ENCODE results near the gene CLMN.

The CLMN gene

DNA sequence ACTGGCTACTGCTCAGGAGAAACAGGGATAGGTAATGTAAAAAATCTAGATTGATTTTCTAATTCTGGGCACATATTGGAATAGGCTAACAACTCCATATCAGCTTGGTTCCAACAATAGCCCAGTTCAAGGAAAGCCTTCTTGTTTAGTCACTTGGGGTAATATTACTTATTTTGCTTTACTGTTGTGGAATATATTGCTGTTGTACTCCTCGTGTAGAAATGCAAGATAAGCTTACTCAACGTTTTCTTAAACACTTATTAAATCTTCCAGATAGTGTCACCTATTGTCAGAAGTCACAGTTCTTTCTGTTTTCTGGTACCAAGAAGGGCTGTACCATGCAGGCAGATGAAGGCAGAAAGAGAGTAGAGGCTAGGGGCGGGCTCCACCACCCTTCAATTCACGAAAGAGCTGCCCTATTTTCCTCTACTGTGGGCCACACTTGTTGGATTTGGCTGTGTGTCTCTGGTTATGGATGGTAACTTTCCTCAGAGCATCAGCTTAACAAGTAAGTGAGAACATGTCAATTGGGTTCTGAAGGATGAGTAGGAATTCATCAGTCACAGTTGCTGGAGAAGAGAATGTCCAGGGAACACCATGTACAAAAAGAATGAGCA is 38.0 kb downstream of the CLMN start:
- no peak overlapping the region for H3K27ac Mint-ChIP-seq
- H3K4me1 Mint-ChIP-seq (ENCODE audit: low read depth), result no peaks in the 10 kb centered on the region
- no peak for DNase-seq
- H3K4me3 Mint-ChIP-seq, result no peak overlapping the region
- H3K9me3 Mint-ChIP-seq, result no peaks in the 10 kb centered on the region
- no peaks in the 10 kb centered on the region for H3K36me3 Mint-ChIP-seq (ENCODE audit: low read depth)
- H3K27me3 Mint-ChIP-seq, result peaks cover 2% of the 10 kb centered on the region

DNA sequence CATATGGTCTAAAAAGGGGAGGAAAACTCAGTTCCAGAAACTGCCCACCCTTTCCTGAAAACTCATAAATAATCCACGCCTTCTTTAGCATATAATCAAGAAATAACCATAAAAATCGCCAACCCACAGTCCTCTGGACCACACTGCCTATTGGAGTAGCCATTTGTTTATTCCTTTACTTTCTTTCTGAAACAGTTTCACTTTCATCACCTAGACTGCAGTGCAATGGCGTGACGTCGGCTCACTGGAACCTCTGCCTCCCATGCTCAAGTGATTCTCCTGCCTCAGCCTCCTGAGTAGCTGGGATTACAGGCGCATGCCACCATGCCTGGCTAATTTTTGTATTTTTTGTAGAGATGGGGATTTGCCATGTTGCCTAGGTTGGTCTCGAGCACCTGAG is 44.2 kb downstream of the CLMN start:
- peaks cover 11% of the 10 kb centered on the region for H3K27me3 Mint-ChIP-seq
- no peak overlapping the region for H3K27ac Mint-ChIP-seq
- no peaks in the 10 kb centered on the region for H3K36me3 Mint-ChIP-seq (ENCODE audit: low read depth)
- H3K4me1 Mint-ChIP-seq (ENCODE audit: low read depth), result no peaks in the 10 kb centered on the region
- no peak overlapping the region for H3K4me3 Mint-ChIP-seq
- H3K9me3 Mint-ChIP-seq, result no peaks in the 10 kb centered on the region
- DNase-seq, result no peak

DNA sequence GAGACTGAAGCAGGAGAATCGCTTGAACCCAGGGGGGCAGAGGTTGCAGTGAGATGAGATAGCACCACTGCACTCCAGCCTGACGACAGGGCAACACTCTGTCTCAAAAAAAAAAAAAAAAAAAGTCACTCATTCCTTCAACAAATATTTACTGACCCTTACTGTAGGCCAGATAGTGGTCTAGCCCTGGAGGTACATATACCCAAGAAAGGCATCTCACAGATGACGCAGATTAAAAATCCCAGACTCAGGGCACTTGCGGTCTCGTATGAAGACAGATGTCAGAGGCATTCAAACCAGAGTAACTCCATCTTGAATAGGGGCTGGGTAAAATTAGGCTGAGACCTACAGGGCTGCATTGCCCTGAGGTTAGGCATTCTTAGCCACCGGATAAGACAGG is 44.8 kb downstream of the CLMN start:
- no peaks in the 10 kb centered on the region for H3K36me3 Mint-ChIP-seq (ENCODE audit: low read depth)
- no peak overlapping the region for H3K27ac Mint-ChIP-seq
- no peak overlapping the region for H3K4me3 Mint-ChIP-seq
- no peak for DNase-seq
- H3K9me3 Mint-ChIP-seq, result no peaks in the 10 kb centered on the region
- no peaks in the 10 kb centered on the region for H3K4me1 Mint-ChIP-seq (ENCODE audit: low read depth)
- peaks cover 15% of the 10 kb centered on the region for H3K27me3 Mint-ChIP-seq

DNA sequence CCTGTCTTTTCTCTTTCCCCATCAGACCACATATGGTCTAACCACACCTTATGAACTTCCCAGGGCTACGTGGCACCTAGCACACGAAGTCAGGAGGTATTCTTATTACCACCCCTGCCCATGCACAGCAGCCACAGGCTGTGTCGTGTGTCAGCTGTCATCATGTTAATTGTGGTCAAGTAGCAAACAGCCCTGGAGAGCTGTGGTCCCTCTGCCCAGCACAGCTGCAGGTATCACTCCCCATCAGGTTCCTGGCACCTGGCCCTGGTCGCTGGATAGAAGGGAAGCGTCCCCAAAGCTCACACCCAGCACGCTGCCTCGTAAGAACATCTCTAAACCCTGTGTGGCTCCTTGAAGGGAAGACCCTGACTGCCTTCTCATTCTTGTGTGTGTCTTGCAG is 45.4 kb downstream of the CLMN start:
- no peak overlapping the region for H3K27ac Mint-ChIP-seq
- H3K36me3 Mint-ChIP-seq (ENCODE audit: low read depth), result no peaks in the 10 kb centered on the region
- no peak for DNase-seq
- no peaks in the 10 kb centered on the region for H3K4me1 Mint-ChIP-seq (ENCODE audit: low read depth)
- H3K4me3 Mint-ChIP-seq, result no peak overlapping the region
- H3K27me3 Mint-ChIP-seq, result peaks cover 15% of the 10 kb centered on the region
- H3K9me3 Mint-ChIP-seq, result no peaks in the 10 kb centered on the region

DNA sequence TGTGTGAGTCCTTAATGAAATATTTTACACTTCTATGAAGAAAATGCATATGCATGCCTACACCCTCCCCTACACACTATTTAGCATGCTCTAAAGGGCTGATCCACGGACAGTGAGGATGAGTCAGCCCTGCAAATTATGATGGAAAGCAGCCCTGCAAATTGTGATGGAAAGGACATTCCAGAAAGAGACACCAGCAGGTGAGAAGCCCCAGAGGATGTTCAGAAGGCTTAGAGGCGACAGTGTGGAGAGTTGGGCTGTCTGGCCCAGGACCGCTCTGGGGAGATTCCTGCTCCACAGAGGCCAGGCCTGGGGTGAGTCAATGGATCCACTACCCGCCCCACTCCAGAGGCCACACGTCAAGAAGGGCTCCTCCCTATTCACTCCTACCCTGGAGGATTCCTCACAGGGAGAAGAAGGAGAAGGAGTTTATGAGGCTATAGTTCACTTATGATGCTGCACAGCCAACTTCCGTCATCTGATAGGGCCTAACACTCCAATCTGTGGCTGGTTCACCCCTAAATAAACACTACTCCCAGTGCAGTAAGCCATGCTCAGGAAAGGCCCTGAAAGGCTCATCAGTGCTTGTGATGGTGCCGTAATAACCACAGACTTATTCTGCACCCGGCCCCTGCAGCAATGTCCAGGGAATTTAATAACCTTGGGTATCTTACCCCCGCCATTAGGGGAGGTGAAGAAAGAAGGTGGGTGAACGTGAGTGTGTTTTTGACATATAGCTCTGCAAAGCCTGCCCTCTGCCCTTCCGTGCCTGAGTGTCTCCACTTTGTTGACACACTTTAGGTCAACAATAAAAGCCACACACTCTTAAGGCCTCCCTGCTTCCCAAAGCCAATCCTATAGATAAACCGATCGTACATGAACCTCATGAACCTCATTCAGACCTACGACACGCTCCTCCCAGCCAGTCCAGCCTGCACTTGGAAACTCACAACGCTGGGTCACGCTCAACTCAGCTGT is 46.4 kb downstream of the CLMN start:
- Mint-ChIP-seq H3K36me3 (ENCODE audit: low read depth) (no peaks in the 10 kb centered on the region), H3K4me3 (no peak overlapping the region), H3K9me3 (no peaks in the 10 kb centered on the region), H3K4me1 (ENCODE audit: low read depth) (peaks cover 2% of the 10 kb centered on the region), H3K27ac (no peak overlapping the region), H3K27me3 (peaks cover 15% of the 10 kb centered on the region)
- DNase-seq, result no peak

DNA sequence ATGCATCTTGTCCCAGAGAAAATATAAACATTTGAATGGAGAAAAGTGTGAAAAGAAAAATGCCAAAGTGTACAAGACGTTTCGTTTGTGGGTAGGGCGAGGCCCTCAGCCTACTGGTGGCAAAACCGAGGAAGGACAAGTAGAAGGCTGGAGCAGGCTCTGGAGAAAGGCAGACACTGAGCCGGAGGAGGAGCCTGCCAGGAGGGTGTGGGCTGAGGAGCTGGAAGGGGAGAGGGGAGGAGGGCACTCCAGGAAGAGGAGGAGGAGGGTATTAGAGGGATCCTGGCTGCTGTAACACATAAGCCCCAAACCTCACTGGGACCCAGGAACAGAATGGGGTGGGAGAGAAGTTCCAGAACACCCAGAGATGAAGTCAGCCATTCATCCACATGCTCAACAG is 47.7 kb downstream of the CLMN start:
- DNase-seq, result no peak
- Mint-ChIP-seq H3K27ac (no peak overlapping the region), H3K4me3 (no peak overlapping the region), H3K9me3 (no peaks in the 10 kb centered on the region), H3K27me3 (peaks cover 15% of the 10 kb centered on the region), H3K36me3 (ENCODE audit: low read depth) (no peaks in the 10 kb centered on the region), H3K4me1 (ENCODE audit: low read depth) (peaks cover 15% of the 10 kb centered on the region)

DNA sequence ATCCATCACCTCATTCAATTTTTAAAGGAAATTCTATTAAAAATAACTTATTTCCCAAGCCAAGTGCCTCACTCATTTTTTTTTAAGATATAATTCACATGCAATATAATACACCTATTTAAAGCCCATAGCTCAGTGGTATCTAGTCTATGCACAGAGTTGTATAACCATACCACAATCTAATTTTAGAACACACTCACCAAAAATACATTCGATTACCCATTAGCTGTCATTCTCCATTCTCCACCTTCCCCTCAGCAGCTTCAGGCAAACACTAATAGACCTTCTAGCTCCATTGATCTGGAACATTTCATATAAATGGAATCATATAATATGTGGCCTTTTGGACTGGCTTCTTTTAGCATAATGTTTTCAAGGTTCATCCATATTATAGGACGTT is 49.5 kb downstream of the CLMN start:
- H3K9me3 Mint-ChIP-seq, result no peaks in the 10 kb centered on the region

DNA sequence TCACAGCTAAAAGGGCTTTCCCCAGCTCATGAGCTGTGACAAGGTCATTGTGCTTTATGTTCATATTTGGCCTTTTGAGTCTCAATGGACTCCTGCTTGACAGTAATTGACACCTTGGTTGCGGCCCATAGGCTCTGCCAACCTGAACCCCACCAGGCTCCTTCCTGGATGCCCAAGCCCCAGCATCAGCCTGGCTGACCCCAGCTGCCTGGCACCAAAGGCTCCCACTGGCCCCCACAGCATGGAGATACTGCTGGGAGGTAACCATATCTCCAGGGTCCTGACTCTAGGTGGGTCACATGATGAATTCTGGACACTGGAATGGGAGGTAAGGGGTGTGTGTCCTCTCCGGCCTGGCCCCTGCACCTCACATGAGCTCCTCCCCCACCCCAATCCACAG is 50.2 kb downstream of the CLMN start:
- Mint-ChIP-seq H3K27me3 (peaks cover 15% of the 10 kb centered on the region), H3K27ac (no peak overlapping the region), H3K9me3 (no peaks in the 10 kb centered on the region)

More for the DNA sequence above, 49.5 kb downstream of the CLMN start:
- H3K27ac Mint-ChIP-seq, result no peak overlapping the region
- H3K4me3 Mint-ChIP-seq, result no peak overlapping the region
- no peaks in the 10 kb centered on the region for H3K36me3 Mint-ChIP-seq (ENCODE audit: low read depth)
- H3K27me3 Mint-ChIP-seq, result peaks cover 15% of the 10 kb centered on the region
- DNase-seq, result no peak
- H3K4me1 Mint-ChIP-seq (ENCODE audit: low read depth), result peaks cover 32% of the 10 kb centered on the region

DNA sequence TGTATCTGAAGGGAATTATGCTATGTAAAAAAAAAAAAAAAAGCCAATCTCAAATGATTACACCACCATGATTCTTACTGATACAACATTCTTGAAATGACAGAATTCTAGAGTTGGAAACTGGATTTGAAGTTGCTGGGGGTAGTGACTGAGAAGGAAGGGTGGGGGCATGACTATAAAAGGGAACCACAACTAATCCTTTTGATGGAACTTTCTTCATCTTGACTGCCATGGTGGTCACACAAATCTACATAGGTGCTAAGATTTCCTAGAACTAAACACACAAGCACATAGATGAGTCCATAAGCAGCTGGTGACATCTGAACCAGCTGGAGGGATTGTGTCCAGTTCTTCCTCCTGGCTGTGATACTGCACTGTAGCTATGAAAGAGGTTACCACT is 51.4 kb downstream of the CLMN start:
- Mint-ChIP-seq H3K27me3 (peaks cover 15% of the 10 kb centered on the region), H3K4me1 (ENCODE audit: low read depth) (peaks cover 41% of the 10 kb centered on the region), H3K4me3 (no peak overlapping the region), H3K36me3 (ENCODE audit: low read depth) (no peaks in the 10 kb centered on the region), H3K9me3 (no peaks in the 10 kb centered on the region), H3K27ac (peak overlapping the region; percentile 77)
- DNase-seq, result no peak

More for the DNA sequence above, 50.2 kb downstream of the CLMN start:
- peaks cover 37% of the 10 kb centered on the region for H3K4me1 Mint-ChIP-seq (ENCODE audit: low read depth)
- H3K4me3 Mint-ChIP-seq, result no peak overlapping the region
- no peaks in the 10 kb centered on the region for H3K36me3 Mint-ChIP-seq (ENCODE audit: low read depth)
- no peak for DNase-seq

DNA sequence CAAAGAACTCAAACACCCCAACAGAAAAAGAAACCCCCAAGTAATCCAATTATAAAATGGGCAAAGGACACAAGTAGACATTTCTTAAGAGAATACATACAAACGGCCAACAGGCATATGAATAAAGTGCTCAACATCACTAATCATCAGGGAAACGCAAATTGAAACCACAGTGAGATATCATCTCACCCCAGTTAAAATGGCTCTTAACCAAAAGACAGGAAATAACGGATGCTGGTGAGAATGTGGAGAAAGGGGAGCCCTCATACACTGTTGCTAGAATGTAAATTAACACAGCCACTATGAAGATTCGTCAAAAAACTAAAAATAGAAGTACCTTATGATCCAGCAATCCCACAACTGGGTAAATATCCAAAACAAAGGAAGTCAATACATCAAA is 52.4 kb downstream of the CLMN start:
- Mint-ChIP-seq H3K36me3 (ENCODE audit: low read depth) (no peaks in the 10 kb centered on the region), H3K27me3 (peaks cover 17% of the 10 kb centered on the region), H3K27ac (peak overlapping the region; percentile 77), H3K4me1 (ENCODE audit: low read depth) (peaks cover 41% of the 10 kb centered on the region), H3K4me3 (peak overlapping the region; percentile 2), H3K9me3 (no peaks in the 10 kb centered on the region)
- no peak for DNase-seq

DNA sequence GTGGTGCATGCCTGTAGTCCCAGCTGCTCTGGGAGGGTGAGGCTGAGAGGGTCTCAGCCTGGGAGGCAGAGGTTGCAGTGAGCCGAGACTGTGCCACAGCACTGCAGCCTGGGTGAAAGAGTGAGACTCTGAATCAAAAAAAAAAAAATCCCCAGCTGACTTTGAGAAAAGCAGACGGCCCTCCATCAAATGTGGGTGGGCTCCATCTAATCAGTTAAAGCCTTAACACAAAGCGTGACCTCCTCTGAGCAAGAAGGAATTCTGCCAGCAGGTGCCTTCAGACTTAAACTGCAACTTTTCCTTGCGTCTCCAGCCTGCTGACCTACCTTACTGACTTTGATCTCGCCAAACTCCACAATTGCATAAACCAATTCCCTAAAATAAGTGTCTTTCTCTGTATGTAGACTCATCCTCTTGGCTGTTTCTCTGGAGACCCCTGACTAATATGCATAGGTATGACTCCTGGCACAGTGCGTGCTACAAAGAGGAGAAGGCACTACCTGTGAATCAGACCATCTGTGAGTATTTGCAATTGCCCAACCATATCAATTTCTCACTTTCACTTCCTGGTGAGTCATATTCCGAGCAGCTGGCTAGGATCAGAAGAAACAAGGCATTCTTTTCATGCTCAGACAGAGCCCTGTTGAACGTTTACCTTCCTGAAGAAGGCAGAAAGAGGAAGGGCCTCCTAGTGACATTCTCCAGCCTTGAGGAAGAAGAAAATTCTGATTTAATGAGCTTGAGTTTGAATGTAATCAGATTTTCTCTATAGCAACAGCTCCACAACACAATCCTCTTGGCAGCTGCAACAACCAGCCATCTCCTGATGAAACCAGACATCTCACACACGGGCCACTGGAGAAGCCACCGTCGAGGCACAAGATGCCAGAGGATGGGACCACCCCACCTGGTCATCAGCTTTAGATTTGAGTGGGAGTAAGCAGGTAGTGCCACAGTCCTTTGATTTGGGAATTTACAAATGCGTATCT is 54.3 kb downstream of the CLMN start:
- Mint-ChIP-seq H3K36me3 (ENCODE audit: low read depth) (no peaks in the 10 kb centered on the region), H3K27ac (peak overlapping the region; percentile 90), H3K4me1 (ENCODE audit: low read depth) (peaks cover 44% of the 10 kb centered on the region), H3K27me3 (peaks cover 8% of the 10 kb centered on the region), H3K9me3 (no peaks in the 10 kb centered on the region), H3K4me3 (peak overlapping the region; percentile 45)
- DNase-seq, result no peak

DNA sequence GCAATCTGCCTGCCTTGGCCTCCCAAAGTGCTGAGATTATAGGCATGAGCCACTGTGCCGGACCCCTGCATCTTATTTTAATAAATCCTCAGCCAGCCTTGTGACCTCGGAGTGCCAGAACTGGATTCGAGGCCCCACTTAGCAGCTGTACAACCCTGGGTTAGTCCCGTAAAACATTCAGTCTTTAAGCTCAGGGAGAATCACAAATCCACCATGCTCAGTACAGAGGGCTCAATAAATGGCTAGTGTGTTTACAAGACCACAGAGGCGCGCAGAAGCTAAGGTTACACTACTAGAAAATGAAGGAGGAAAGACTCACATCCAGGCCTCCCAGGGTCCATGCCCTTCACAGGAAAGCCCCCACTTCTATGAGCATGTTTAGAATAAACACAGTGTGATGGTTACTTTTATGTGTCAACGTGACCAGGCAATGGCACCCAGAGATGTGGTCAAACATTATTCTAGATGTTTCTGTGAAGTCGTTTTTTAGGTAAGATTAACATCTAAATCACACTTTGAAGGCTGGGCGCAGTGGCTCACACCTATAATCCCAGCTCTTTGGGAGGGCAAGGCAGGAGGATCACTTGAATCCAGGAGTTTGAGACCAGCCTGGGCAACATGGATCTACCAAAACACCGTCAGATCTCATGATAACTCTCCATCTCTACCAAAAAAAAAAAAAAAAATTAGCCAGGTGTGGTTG is 55.3 kb downstream of the CLMN start:
- H3K9me3 Mint-ChIP-seq, result no peaks in the 10 kb centered on the region
- H3K27ac Mint-ChIP-seq, result peak overlapping the region; percentile 90
- no peak overlapping the region for H3K4me3 Mint-ChIP-seq
- peaks cover 44% of the 10 kb centered on the region for H3K4me1 Mint-ChIP-seq (ENCODE audit: low read depth)
- no peaks in the 10 kb centered on the region for H3K36me3 Mint-ChIP-seq (ENCODE audit: low read depth)
- DNase-seq, result no peak
- H3K27me3 Mint-ChIP-seq, result peaks cover 5% of the 10 kb centered on the region

DNA sequence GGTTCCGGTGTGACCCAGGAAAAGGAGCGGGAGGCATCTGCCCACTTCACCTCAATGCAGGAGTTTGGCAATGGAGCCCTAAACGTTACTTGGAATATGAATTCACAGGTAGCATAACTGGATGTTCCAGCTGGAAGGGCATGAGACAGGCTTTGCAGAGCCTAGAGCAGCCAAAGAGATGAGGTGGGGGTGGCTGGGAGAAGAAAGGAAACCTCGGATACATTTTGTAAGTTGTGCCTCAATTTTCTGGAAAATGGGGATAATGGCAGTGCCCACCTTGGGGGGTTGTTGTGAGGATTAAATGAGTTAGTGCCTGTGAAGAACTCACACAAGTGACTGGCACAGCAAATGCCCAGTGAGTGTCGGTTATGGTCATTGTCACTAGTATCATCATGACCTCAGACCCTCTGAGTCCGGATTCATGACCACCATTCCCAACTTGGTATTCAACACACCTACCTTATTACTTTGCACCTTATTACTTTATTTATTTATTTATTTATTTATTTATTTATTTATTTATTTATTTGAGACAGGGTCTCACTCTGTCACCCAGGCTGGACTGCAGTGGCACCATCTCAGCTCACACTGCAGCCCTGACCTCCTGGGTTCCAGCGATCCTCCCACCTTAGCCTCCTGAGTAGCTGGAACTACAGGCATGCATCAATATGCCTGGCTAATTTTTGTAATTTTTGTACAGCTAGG is 56.0 kb downstream of the CLMN start:
- Mint-ChIP-seq H3K4me1 (ENCODE audit: low read depth) (peaks cover 44% of the 10 kb centered on the region), H3K9me3 (no peaks in the 10 kb centered on the region), H3K27me3 (peaks cover 5% of the 10 kb centered on the region)

More for the DNA sequence above, 56.0 kb downstream of the CLMN start:
- H3K36me3 Mint-ChIP-seq (ENCODE audit: low read depth), result no peaks in the 10 kb centered on the region
- H3K4me3 Mint-ChIP-seq, result no peak overlapping the region
- no peak overlapping the region for H3K27ac Mint-ChIP-seq
- no peak for DNase-seq

Measured in activated T-cell treated with anti-CD3 and anti-CD28 coated beads, Interleukin-2, amount 50 U/mL, for 24 hours (primary cell).